GM12873 (cell line): ENCODE measurements around the gene PBX3.

Experiments used
- CTCF ChIP-seq: IDR thresholded peaks from 2 replicates; pipeline ENCODE4 v1.5.1; 2012; ENCODE audit warnings: low read depth, mild to moderate bottlenecking, moderate library complexity, low read length, control low read depth; ENCODE audit not compliant: insufficient read depth; ENCODE audit errors: missing control alignments

The PBX3 gene

GRCh38 chr9:125964702-125965225, 217.6 kb downstream of the PBX3 start:
- no peak for TF ChIP-seq CTCF

- TF ChIP-seq CTCF, result no peak
These were observed 218.3 kb downstream of the PBX3 start for GRCh38 chr9:125965477-125965876.

GRCh38 chr9:125966466-125966865, 219.3 kb downstream of the PBX3 start:
- TF ChIP-seq CTCF, result no peak

GRCh38 chr9:125966959-125967711, 220.0 kb downstream of the PBX3 start:
- no peak for TF ChIP-seq CTCF

GRCh38 chr9:125968714-125969374, 221.7 kb downstream of the PBX3 start:
- no peak for TF ChIP-seq CTCF

- no peak for TF ChIP-seq CTCF
These were observed 222.3 kb downstream of the PBX3 start for GRCh38 chr9:125969462-125969861.

GRCh38 chr9:125969868-125970267, 222.7 kb downstream of the PBX3 start:
- TF ChIP-seq CTCF, result no peak
